HepG2 (cell line): ENCODE results near the gene ANKRD44.

Experiments used
- BHLHE40 ChIP-seq: IDR thresholded peaks from 2 replicates; pipeline ENCODE4 v1.6.1; 2011; ENCODE audit warnings: low read length, improper control_type of control experiment
- RBAK ChIP-seq: sonication (generic); formaldehyde crosslinking; IDR thresholded peaks from 2 replicates; pipeline ENCODE4 v1.5.1; 2020; ENCODE audit warnings: mild to moderate bottlenecking, missing genetic modification reagents
- TCF7 ChIP-seq: sonication (generic); IDR thresholded peaks from 2 replicates; pipeline ENCODE4 v1.6.1; 2016; ENCODE audit warnings: antibody characterized with exemption, low read depth
- ZFP1 ChIP-seq: IDR thresholded peaks from 2 replicates; pipeline ENCODE4 v1.6.1; 2016
- ZNF432 ChIP-seq: sonication (generic); formaldehyde crosslinking; IDR thresholded peaks from 2 replicates; pipeline ENCODE4 v1.5.0; 2020; ENCODE audit warnings: missing genetic modification reagents, mild to moderate bottlenecking, borderline replicate concordance
- TF ChIP-seq, protein P1 (sequence below): sonication (generic); formaldehyde crosslinking; IDR thresholded peaks from 2 replicates; pipeline ENCODE4 v1.5.0; 2020; ENCODE audit warnings: missing genetic modification reagents

DNA sequence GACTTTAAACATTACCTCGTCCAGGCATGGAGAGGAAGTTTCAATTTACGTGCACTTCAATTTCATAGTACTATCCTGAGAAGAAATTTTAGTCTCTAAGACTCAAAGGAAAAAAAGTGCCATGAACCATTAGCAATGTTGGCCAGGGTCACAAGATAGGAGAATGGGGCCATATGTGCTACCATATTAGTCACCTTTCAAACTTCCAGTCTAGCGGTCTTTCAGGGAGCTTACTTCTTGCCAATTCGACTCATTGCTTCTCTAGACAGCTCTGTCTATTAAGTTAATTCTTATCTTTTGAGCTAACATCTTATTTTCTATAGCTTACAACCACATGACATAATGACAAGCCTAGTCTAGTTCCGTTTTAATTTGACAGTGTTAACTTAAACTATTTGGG, 129.1 kb downstream of the ANKRD44 start:
- TF ChIP-seq ZFP1 (CRISPR knock-in tag) (no peak), BHLHE40 (no peak), TCF7 (no peak), RBAK (no peak), ZNF432 (no peak)
- TF ChIP-seq, protein P1, sequence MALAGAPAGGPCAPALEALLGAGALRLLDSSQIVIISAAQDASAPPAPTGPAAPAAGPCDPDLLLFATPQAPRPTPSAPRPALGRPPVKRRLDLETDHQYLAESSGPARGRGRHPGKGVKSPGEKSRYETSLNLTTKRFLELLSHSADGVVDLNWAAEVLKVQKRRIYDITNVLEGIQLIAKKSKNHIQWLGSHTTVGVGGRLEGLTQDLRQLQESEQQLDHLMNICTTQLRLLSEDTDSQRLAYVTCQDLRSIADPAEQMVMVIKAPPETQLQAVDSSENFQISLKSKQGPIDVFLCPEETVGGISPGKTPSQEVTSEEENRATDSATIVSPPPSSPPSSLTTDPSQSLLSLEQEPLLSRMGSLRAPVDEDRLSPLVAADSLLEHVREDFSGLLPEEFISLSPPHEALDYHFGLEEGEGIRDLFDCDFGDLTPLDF (CRISPR knock-in tag) = no peak
